Body of pancreas (tissue), 4 donors: ENCODE results near the gene KRTAP19-7.

Experiments used
- CTCF ChIP-seq, 7 experiments: fragments of 450-650 bp in 4 of 7; fragments of 200-600 bp in 3 of 7; sonication (generic) in 3 of 7; IDR thresholded peaks; one replicate each; pipeline ENCODE4 v1.5.1; 2016 to 2019; ENCODE audit warnings: antibody characterized with exemption in 7 of 7
- POLR2A ChIP-seq, 3 donors: fragments of 450-650 bp; IDR thresholded peaks; one replicate each; pipeline ENCODE4 v1.6.1; 2016; ENCODE audit warnings: antibody characterized with exemption in 3 of 3, mild to moderate bottlenecking in 2 of 3

DNA sequence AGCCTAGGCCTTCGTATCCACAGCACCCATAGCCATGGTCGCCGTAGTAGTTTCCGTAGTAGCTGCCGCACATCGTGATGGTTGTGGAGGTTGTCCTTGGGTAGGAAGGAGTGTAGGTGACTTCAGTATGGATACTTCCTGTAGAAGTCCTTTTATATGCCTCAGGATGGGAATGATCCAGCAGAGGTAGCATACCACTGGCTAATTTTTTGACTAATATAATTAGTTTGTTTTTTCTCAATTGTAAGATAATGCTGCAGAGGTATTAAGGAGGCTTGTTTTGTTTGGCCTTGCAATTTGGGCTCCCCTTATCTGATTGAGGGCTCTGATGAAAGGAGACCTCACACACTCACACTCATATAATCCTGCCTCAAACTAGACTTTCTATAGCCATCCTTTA lies 37.7 kb upstream of the KRTAP19-7 start, which contains the start of gene KRTAP6-2:
- TF ChIP-seq CTCF (IDR thresholded peaks at IDR 0.05) (no peak), POLR2A (IDR thresholded peaks at IDR 0.05) (no peak)
